H1 (cell line): ENCODE results near the gene COPZ1. TPM values are rescaled to one million over a fixed set of nuclear protein-coding genes. Genes with fewer than 3 reads are reported as not detected.

ENCODE experiments used
- CTCF ChIA-PET: fragments of 300-600 bp; sonication (Branson Sonifier 250); formaldehyde crosslinking; loops from one replicate; lab custom pipeline; 2021; ENCODE audit not compliant: partially characterized antibody; lab: Charles Lee
- POLR2A ChIA-PET: fragments of 300-600 bp; sonication (Branson Sonifier 250); formaldehyde crosslinking; loops from one replicate; lab custom pipeline; 2021; ENCODE audit warnings: inconsistent platforms; ENCODE audit not compliant: partially characterized antibody; lab: Charles Lee
- DNase-seq, 2 experiments: peaks; one replicate each; pipeline versions ENCODE4 v3.0.0 to v3.0.0-alpha.2; 2010 to 2022; ENCODE audit warnings: low spot score in 2 of 2, low read depth in 1 of 2, mixed read lengths in 1 of 2
- FAIRE-seq: peaks from 2 replicates; lab custom pipeline; 2011; peaks lifted over from hg19 to GRCh38; lab: Jason Lieb, UNC
- H2AFZ ChIP-seq: 2 replicates; pipeline ENCODE4 v1.8.1; 2012; ENCODE audit warnings: low read length, inconsistent platforms
- H2AK5ac ChIP-seq: 2 replicates; pipeline ENCODE4 v1.6.1; 2013; ENCODE audit warnings: low read depth, low read length
- H2BK120ac ChIP-seq: replicated peaks from 2 replicates; pipeline ENCODE3; 2013; ENCODE audit warnings: low read depth, low read length, inconsistent platforms
- H2BK12ac ChIP-seq: 2 replicates; pipeline ENCODE4 v1.6.1; 2013; ENCODE audit warnings: low read depth, low read length
- H2BK15ac ChIP-seq: 2 replicates; pipeline ENCODE4 v1.6.1; 2013; ENCODE audit warnings: low read length
- H2BK20ac ChIP-seq: 2 replicates; pipeline ENCODE4 v1.6.1; 2013; ENCODE audit warnings: low read length
- H2BK5ac ChIP-seq: 2 replicates; pipeline ENCODE4 v1.6.1; 2013; ENCODE audit warnings: low read depth, low read length
- H3K14ac ChIP-seq: 2 replicates; pipeline ENCODE4 v1.6.1; 2013; ENCODE audit warnings: inconsistent platforms; ENCODE audit not compliant: insufficient read length
- H3K18ac ChIP-seq: 2 replicates; pipeline ENCODE4 v1.6.1; 2013; ENCODE audit warnings: low read length; ENCODE audit errors: extremely low read depth
- H3K23ac ChIP-seq: 2 replicates; pipeline ENCODE4 v1.6.1; 2013; ENCODE audit warnings: inconsistent platforms; ENCODE audit not compliant: insufficient read length
- H3K23me2 ChIP-seq: 2 replicates; pipeline ENCODE4 v1.6.1; 2013; ENCODE audit warnings: low read depth, low read length
- H3K27ac ChIP-seq: 2 replicates; pipeline ENCODE4 v1.6.1; 2011; ENCODE audit warnings: low read depth, low read length, inconsistent platforms
- H3K27me3 ChIP-seq, 4 experiments: replicated peaks in 1 of 4; 1 replicate in 1 of 4; 2 replicates in 3 of 4; pipeline versions ENCODE4 v1.6.1 to v1.8.1; 2011 to 2013; ENCODE audit warnings: low read length in 3 of 4, mild to moderate bottlenecking in 3 of 4, inconsistent platforms in 2 of 4, mixed read lengths in 2 of 4, moderate library complexity in 1 of 4; ENCODE audit not compliant: control insufficient read depth in 3 of 4, insufficient read depth in 3 of 4; ENCODE audit errors: extremely low read depth in 1 of 4
- H3K36me3 ChIP-seq, 4 experiments: 2 replicates each; pipeline versions ENCODE4 v1.6.1 to v1.8.1; 2011 to 2013; ENCODE audit warnings: mild to moderate bottlenecking in 4 of 4, low read length in 3 of 4, moderate library complexity in 2 of 4, control low read depth in 1 of 4, inconsistent platforms in 1 of 4; ENCODE audit not compliant: insufficient read depth in 4 of 4, control insufficient read depth in 2 of 4
- H3K4ac ChIP-seq: replicated peaks from 2 replicates; pipeline ENCODE3; 2013; ENCODE audit warnings: low read length, low read depth, mixed read lengths, inconsistent platforms; ENCODE audit not compliant: insufficient read length
- H3K4me1 ChIP-seq, 4 experiments: replicated peaks in 1 of 4; 1 replicate in 1 of 4; 2 replicates in 3 of 4; pipeline versions ENCODE4 v1.6.1 to v1.8.1; 2011 to 2013; ENCODE audit warnings: low read length in 3 of 4, inconsistent platforms in 2 of 4, mixed read lengths in 1 of 4; ENCODE audit not compliant: insufficient read depth in 4 of 4, control insufficient read depth in 3 of 4
- H3K4me2 ChIP-seq, 2 experiments: 2 replicates each; pipeline versions ENCODE4 v1.6.1 to v1.8.1; 2011 to 2013; ENCODE audit warnings: low read depth in 2 of 2, low read length in 2 of 2, control low read depth in 1 of 2, inconsistent platforms in 1 of 2, mild to moderate bottlenecking in 1 of 2; ENCODE audit not compliant: insufficient read depth in 1 of 2
- H3K4me3 ChIP-seq, 4 experiments: fragments of 200-600, 300-600 bp in 1 of 4; sonication (generic), shearing (Covaris generic), sonication (Bioruptor Twin) in 1 of 4; 2 replicates each; pipeline versions ENCODE4 v1.5.1 to v1.8.1; 2011 to 2016; ENCODE audit warnings: low read length in 4 of 4, low read depth in 3 of 4, control low read depth in 2 of 4, inconsistent platforms in 2 of 4, mild to moderate bottlenecking in 2 of 4, mixed read lengths in 1 of 4, moderate library complexity in 1 of 4; ENCODE audit not compliant: insufficient read depth in 2 of 4; ENCODE audit errors: extremely low read depth in 1 of 4
- H3K56ac ChIP-seq: replicated peaks from 2 replicates; pipeline ENCODE3; 2013; ENCODE audit warnings: low read depth, mild to moderate bottlenecking, mixed read lengths, low read length, inconsistent platforms; ENCODE audit not compliant: insufficient read length
- H3K79me1 ChIP-seq: 2 replicates; pipeline ENCODE4 v1.6.1; 2013; ENCODE audit warnings: low read depth, low read length, control low read depth
- H3K79me2 ChIP-seq, 2 experiments: 2 replicates each; pipeline versions ENCODE4 v1.6.1 to v1.8.1; 2012 to 2013; ENCODE audit warnings: low read length in 2 of 2, mild to moderate bottlenecking in 2 of 2, inconsistent platforms in 1 of 2; ENCODE audit not compliant: insufficient read depth in 2 of 2, control insufficient read depth in 1 of 2
- H3K9ac ChIP-seq, 4 experiments: replicated peaks in 1 of 4; 1 replicate in 1 of 4; 2 replicates in 3 of 4; pipeline versions ENCODE4 v1.6.1 to v1.8.1; 2011 to 2013; ENCODE audit warnings: low read depth in 3 of 4, low read length in 3 of 4, control low read depth in 2 of 4, mild to moderate bottlenecking in 2 of 4, moderate library complexity in 2 of 4, inconsistent platforms in 1 of 4; ENCODE audit errors: extremely low read depth in 1 of 4
- H3K9me3 ChIP-seq, 2 experiments: 2 replicates each; pipeline versions ENCODE4 v1.6.1 to v1.8.1; 2012 to 2013; ENCODE audit warnings: mild to moderate bottlenecking in 2 of 2, moderate library complexity in 2 of 2, control low read depth in 1 of 2, inconsistent platforms in 1 of 2, low read depth in 1 of 2, low read length in 1 of 2, mixed read lengths in 1 of 2; ENCODE audit not compliant: insufficient read depth in 2 of 2
- H4K20me1 ChIP-seq, 2 experiments: replicated peaks in 1 of 2; 2 replicates each; pipeline versions ENCODE3 to v1.8.1; 2011 to 2013; ENCODE audit warnings: inconsistent platforms in 2 of 2, low read length in 2 of 2, mild to moderate bottlenecking in 1 of 2; ENCODE audit not compliant: insufficient read depth in 2 of 2, control insufficient read depth in 1 of 2
- H4K5ac ChIP-seq: 2 replicates; pipeline ENCODE4 v1.6.1; 2013; ENCODE audit warnings: low read length, low read depth, mixed read lengths, inconsistent platforms; ENCODE audit not compliant: insufficient read length
- H4K8ac ChIP-seq: 2 replicates; pipeline ENCODE4 v1.8.0; 2013; ENCODE audit warnings: mild to moderate bottlenecking, moderate library complexity, low read length, inconsistent platforms; ENCODE audit not compliant: insufficient read depth; ENCODE audit errors: extremely low read depth
- H4K91ac ChIP-seq: replicated peaks from 2 replicates; pipeline ENCODE3; 2013; ENCODE audit warnings: low read length, mixed read lengths, inconsistent platforms; ENCODE audit not compliant: insufficient read length
- ATF2 ChIP-seq: IDR thresholded peaks from 2 replicates; pipeline ENCODE4 v1.6.1; 2012; ENCODE audit warnings: low read length, inconsistent platforms
- POLR2A ChIP-seq, 2 experiments: IDR thresholded peaks; 1 replicate in 1 of 2; 2 replicates in 1 of 2; pipeline ENCODE4 v1.6.1; 2011; ENCODE audit warnings: low read depth in 2 of 2, low read length in 2 of 2, mild to moderate bottlenecking in 2 of 2; ENCODE audit errors: control extremely low read depth in 1 of 2
- POLR2AphosphoS5 ChIP-seq: IDR thresholded peaks from 2 replicates; pipeline ENCODE4 v1.6.1; 2011; ENCODE audit warnings: low read depth, low read length
- SIRT6 ChIP-seq: IDR thresholded peaks from one replicate; pipeline ENCODE4 v1.7.1; 2012; ENCODE audit warnings: low read length, inconsistent platforms
- TAF7 ChIP-seq: optimal IDR thresholded peaks from 2 replicates; pipeline ENCODE3; 2011; ENCODE audit warnings: low read depth, mild to moderate bottlenecking, inconsistent platforms, low read length, moderate library complexity, borderline replicate concordance
- TCF12 ChIP-seq: IDR thresholded peaks from 2 replicates; pipeline ENCODE4 v1.6.1; 2011; ENCODE audit warnings: low read depth, mild to moderate bottlenecking, low read length
- WGBS, 2 experiments: shearing (Covaris generic) in 1 of 2; methylation state at CpG; one replicate each; pipeline versions ENCODE4 v1.1.6 to v1.1.7; 2013 to 2015; ENCODE audit warnings: low lambda C conversion rate in 2 of 2, mixed read lengths in 2 of 2, inconsistent platforms in 1 of 2, low coverage in 1 of 2, missing lambda C conversion rate in 1 of 2; ENCODE audit not compliant: insufficient replicate concordance in 2 of 2, insufficient coverage in 1 of 2, insufficient read length in 1 of 2; ENCODE audit errors: extremely low coverage in 1 of 2, missing lambda C conversion rate in 1 of 2; 5-methylcytosine and 5-hydroxymethylcytosine counted together
- polyA plus RNA-seq, 7 experiments: library from polyadenylated mRNA; depleted of rRNA in 3 of 7; stranded (reverse) in 5 of 7; unstranded in 2 of 7; fragments of >200 nt in 5 of 7; fragments of 200-250 nt in 2 of 7; gene quantifications; 1 replicate in 5 of 7; 2 replicates in 1 of 7; 4 replicates in 1 of 7; pipeline versions ENCODE4 v1.2.1 to v1.2.3, GENCODE V29; 2011 to 2013; ENCODE audit warnings: missing spikeins in 2 of 7, mixed read lengths in 2 of 7
- total RNA-seq: library from RNA; stranded (reverse); fragmentation: NEBNext Ultra II Directional; extraction: Animal tissue kit (Norgen Biotek cat#: 25700); gene quantifications from 2 replicates; pipeline ENCODE4 v1.2.1, GENCODE V29; 2021

Gene COPZ1
- total and polyA plus RNA-seq, 2 of the 8 experiments (the other 6 are each of a cell fraction or from before 2014, with no cell fraction given), result 103 to 133 TPM

- 89% methylated on average over 12 of the region's 12 CpGs; no CpG with 5 or more reads in 1 of the 2 experiments for WGBS, 2 experiments
- Histone ChIP-seq H2BK120ac (no peak overlapping the region), H2BK20ac (no peak overlapping the region), H2BK5ac (no peak overlapping the region), H3K79me1 (no peaks in the 10 kb centered on the region), H4K8ac (peak overlapping the region; percentile 47), H3K79me2 (peaks cover 2 to 30% of the 10 kb centered on the region in 2 experiments; a peak in 3 of 4 replicates), H3K14ac (no peak overlapping the region), H3K27me3 (no peaks in the 10 kb centered on the region), H4K91ac (no peak overlapping the region), H2BK12ac (no peak overlapping the region), H3K9me3 (no peaks in the 10 kb centered on the region), H3K4me1 (peaks cover 0 to 7% (median 3%) of the 10 kb centered on the region in 4 experiments; a peak in 5 of 7 replicates), H3K4me3 (no peak overlapping the region), H3K36me3 (peaks cover 43 to 71% (median 58%) of the 10 kb centered on the region in 4 experiments), H2AK5ac (no peak overlapping the region), H2AFZ (no peak overlapping the region), H3K56ac (no peak overlapping the region), H4K5ac (no peak overlapping the region), H3K23me2 (peaks cover 8% of the 10 kb centered on the region), H2BK15ac (no peak overlapping the region), H3K4me2 (peak overlapping the region; percentile 9 to 37; a peak in 2 of 4 replicates), H3K27ac (no peak overlapping the region), H3K9ac (no peak overlapping the region), H4K20me1 (peaks cover 18 to 21% of the 10 kb centered on the region in 2 experiments), H3K4ac (no peak overlapping the region), H3K23ac (no peak overlapping the region), H3K18ac (no peak overlapping the region)
- TF ChIP-seq ATF2 (0 out of 2 replicates have a peak, but pooled peaks have one; percentile 37), SIRT6 (peak; percentile 43), POLR2A (IDR thresholded peaks at IDR 0.05; ENCODE audit: control extremely low read depth in 1 of 2, low read depth in 2 of 2, low read length in 2 of 2) (peak; percentile 93 to 96), TCF12 (no peak), TAF7 (no peak), POLR2AphosphoS5 (peak; percentile 99)
- FAIRE-seq, result no peak
- POLR2A ChIA-PET, result interaction anchor here (0.5 to 15.0 kb wide), 31 partner anchors 8 to 897 kb away, joined by 3 to 1006 read pairs (median 12); partner anchors contain the start of genes CBX5, COPZ1, HNRNPA1 and NFE2
- no peak for DNase-seq
- CTCF ChIA-PET, result interaction anchor here (0.5 to 2.4 kb wide), 20 partner anchors 7 to 106 kb away, joined by 3 to 14 read pairs (median 4); partner anchors contain the start of genes COPZ1 and NFE2
Observed at GRCh38 chr12:54286042-54287030, 38.6 kb upstream of the COPZ1 start.
